Measurements from ENCODE around the gene NEK10.
"Not testable (repeated sequence)": the region's sequence is repeated elsewhere in the genome, so short reads cannot be mapped to it uniquely, and the experiment has no call there.

The NEK10 gene

DNA sequence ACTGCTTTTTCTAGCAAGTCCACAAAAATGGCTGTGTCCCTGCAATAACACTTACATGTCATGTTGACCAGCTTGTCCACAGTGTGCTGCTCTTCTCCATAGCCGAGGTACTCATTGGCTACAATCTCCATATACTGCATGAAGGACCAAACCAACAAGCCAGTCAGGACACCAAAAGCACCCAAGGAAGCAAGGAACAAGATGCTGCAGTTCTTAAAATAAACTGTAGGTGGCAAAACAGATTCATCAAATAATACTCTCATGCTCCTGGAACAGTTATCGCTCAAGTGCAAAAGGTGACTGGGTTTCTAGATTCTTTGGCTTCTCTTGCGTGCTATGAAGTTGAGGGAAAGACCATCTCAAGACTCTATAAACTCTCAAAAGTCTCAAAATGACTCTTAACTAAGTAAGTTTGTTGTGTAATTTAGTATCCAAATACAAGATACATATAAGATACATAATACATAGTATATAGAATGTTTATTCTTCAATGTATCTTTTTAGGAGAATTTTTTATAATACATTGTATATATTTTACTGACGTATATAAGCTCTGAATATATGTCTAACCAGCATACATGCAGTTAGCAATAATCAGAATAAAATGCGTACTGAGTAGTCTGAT, 57.0 kb downstream of the NEK10 start:
- DNase-seq = peak in 1 of 5 donors; percentile 55

DNA sequence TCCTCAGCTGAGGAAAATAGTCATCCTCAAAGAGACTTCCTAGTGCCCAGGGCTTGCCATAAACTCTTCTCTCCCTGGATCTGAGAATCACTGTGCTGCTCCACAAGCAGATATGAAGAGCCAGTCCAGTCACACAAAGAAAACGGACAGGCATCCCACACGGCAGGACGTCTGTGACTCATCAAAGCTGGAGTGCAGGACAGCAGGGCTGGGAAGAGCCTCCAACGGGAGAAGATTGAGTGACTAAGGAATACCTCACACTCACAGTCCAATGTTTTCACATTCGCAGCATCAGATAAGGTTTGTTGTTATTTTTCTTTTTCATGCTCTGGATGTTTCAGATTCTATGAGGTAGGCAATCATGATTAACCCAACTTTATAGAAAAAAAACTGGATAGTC, 57.8 kb downstream of the NEK10 start:
- no peak for DNase-seq

DNA sequence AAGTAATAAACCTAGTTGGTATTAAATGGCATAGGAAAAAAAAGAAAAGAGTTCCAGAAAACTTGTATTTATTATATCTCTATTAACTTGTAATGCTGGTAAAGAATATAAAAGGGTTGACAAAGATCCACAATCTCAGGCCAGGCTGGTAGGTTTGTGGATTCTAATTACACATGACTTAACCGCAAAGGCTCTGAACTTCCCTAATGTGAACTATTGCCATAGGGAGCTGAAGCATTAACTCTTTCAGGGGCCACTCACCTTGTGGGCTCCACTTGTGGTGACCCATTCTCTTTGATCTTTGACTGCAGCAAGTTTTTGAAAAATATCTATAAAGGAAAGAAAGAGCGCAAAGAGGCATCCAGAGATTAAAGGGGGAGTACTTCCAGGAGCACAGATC, 58.5 kb downstream of the NEK10 start:
- DNase-seq = no peak

DNA sequence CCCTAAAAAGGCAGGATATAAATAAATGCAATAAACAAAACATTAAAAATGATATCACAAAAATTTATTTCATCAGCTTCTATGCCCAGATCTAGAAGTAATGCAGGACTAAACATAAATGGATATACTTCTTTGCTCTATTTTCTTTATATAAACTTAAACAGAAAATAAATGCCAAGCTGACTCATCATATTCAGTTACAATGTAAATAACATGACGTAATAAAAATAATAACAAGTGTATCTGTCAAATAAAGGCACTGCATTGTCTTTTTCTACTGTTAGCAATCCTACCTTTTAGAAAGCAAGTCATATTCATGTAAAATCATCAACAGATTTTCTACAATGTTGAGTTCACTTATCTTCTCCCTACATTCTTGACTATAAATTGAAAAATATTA, 61.6 kb downstream of the NEK10 start:
- DNase-seq = no peak

DNA sequence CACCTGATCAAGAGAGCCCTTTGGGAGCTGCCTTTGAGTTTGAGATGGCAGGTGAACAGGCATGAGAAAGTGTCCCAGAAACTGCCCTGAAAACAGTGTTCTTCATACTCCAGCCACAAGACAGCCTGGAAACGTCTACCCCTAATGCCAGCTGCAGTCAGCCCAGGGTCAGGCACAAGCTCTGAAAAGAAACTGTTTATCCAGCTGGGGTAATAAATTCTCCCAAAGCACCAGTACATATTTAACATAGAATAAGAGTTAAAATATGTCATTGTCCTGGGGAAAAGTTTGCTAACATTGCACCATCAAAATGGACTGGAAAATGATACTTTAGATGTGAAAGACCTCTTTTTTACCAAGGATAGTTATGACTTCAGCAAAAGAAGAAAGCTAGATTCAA, 66.3 kb downstream of the NEK10 start:
- DNase-seq = no peak

DNA sequence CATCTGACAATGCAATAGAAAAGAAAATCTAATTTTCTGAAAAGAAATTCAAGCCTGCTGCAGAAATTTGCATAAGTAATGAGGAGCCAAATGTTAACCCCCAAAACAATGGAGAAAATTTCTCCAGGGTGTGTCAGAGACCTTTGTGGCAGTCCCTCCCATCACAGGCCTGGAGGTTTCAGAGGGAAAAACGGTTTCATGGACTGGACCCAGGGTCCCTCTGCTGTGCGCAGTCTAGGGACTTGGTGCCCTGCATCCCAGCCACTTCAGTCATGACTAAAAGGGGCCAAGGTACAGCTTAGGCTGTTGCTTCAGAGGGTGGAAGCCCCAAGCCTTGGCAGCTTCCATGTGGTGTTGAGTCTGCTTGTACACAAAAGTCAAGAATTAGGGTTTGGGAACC, 70.2 kb downstream of the NEK10 start:
- not testable (repeated sequence) for DNase-seq

DNA sequence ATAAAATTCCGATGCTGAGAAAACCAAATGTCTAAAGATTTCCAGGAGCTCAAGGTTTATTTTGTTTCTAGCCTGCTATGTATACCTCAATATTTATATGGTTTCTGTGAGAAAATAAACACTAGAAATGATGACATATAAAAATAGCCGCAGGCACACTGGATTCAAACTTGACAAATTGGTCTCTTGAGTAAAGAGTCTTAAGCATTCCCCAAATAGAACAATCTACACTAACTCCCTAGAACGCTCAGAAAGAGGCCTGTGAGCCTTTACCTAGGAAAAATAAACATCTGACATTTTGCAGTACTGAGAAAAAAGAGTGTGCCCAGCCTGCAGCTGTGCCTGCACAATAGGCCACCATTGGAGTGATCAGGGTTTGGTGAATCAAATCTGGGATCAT, 75.2 kb downstream of the NEK10 start:
- DNase-seq = no peak

DNA sequence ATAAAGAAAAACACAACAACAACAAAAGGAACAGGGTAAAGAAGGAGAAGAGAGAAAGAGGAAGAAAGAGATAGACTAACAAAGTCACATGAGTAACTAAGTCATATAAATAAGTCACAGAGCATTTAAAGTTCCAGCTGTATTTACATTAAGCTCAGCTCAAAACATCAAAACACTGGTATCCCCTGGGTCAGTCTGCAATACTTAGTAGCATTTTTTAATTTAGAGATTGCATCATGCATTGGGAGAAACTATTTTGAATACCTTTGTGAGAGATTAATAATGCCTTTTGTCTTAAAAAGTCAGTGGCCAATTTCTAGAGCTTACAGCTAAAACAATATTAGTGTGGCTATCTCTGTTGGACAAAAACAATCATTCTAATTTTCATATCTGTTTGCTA, 78.4 kb downstream of the NEK10 start:
- no peak for DNase-seq

DNA sequence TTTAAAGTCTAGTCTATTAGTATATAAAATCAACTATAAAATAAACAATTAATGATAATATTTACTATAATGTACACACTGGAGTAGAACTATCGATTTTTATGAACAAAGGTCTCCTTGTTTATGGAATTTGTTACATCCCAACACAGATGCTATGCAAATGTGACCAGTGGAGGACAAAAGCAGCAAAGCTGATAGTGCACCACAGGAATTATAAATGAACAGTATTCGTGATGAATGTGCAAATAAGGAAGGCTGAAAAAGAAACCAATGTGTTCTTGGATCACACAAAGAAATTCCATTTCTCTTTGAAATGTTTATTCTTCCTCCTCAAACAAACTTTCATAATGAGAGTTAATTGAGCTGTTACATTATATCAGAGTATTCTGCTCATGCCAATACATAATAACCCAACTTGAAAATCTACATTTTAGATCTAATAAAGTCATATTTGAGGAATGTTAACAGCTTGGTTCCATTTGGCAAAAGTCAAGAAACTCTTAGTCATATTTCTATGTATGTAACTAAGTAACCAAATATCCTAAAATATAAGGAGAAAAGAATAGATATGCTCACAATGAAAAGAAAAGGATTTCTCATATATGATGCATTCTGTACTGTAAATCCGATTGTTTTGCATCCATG, 79.3 kb downstream of the NEK10 start:
- DNase-seq = no peak

DNA sequence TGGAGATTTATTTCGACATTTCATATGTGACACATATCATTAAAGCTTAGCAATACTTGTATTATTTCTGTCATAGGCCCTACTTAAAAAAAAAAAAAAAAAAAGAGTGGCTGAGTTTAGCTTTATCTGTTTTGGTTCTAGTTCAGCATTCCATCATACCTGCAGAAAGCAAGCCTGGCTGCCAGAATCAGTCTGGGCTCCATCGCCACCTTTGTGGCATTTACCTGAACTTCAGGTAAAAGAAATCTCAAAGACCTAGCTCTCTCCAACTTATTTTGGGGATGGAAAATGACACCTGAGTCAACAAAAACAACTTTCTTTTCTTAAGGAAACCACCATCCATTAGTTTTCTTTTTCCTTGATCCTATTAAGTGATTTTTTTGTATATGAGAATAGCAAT, 82.1 kb downstream of the NEK10 start:
- no peak for DNase-seq

DNA sequence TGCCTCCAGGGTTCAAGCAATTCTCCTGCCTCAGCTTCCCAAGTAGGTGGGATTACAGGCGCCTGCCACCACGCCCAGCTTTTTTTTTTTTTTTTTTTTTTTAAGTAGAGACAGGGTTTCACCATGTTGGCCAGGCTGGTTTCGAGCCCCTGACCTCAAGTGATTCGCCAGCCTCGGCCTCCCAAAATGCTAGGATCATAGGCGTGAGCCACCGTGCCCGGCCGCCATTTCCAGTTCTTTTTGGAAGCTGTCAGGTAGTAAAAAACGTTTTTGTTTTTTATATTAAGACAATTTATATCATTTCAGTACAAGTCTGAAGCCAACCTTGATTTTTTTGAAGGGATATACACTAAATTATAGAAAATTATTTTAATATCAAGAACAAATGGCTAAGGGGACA, 82.7 kb downstream of the NEK10 start:
- DNase-seq = not testable (repeated sequence)

DNA sequence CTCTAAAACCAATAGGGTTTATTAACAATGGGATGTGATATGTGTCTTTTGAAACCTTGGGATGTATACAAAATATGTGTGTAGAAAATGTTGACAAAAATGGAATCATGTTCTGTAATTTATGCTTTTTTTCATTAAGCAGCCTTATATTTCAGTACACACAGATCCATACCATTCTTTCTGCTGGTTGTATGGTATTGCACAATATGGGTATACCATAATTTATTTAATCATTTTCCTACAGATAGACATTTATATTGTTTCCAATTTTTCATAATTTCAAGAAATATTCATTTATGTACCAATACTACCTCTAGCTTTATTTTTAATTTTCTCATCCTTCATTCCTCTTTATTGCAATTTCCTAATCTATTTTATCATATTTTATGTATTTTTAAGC, 83.5 kb downstream of the NEK10 start:
- DNase-seq = no peak

DNA sequence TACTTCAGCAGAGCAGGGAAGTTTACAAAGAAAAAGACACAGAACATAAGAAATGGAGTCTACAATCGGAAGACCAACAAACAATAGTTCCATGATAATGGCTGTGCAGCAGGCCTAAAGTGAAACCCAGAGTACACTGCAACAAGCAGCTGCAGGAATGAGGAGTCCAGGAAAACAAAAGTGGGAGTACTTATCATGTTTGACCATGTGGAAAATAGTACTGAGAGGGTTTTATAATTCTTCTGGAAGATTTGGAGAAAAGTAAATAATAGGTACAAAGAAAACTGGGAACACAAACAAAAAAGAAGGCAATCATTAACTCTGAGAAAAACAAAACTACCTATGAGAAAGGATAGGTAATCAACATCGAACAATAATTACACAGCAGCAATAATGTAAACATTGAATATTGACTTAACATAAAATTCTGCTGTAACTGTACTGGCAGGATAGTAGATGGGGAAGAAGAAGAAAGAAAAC, 87.5 kb downstream of the NEK10 start:
- DNase-seq = no peak

DNA sequence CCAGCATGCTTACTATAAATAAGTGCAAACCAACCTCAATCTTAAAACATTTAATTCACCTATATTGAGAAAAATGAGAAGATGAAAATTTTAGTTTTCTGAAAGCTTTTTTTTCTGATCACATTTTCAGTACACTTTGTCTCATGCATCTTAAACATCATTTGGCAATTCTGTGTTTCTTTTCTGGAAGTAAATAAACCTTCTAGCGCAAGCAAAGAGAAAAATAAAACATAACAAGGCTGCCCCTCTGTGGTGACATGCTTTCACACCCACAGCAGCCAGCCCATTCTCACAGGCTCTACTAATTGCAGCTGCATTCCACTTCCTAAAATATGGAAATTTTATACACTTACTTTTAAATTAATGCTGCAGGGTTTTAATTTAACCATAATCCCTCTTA, 90.1 kb downstream of the NEK10 start:
- no peak for DNase-seq

DNA sequence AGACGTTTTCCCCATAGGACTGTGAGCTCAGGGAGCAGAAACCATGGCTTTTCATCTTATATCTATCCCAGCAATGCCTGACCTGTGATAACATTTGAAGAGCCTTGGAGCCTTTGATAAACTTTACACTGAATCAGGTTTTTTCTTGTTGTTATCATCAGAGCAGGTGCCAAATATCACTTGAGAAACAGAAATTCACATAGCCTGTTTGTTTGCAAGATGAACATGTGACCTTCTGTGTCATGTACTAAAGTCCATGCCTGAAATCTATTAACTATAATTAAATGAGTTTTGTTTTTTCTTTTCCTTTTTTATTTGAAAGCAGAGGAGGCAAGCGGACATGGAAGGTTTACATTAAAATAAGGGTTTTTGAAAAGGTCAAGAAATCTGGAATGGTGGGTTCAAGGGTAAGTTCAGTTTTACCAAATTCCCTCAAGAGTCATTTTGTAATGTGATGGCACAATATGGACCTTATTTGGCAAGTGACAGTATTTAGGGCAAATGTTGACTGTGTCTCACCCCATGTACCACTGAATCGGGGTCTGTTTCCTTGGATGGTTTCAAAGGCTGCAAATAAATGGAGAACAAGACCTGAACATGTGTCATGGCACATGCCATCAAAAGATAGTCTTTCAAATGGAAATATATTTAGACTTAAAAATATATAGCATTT, 90.7 kb downstream of the NEK10 start:
- no peak for DNase-seq

DNA sequence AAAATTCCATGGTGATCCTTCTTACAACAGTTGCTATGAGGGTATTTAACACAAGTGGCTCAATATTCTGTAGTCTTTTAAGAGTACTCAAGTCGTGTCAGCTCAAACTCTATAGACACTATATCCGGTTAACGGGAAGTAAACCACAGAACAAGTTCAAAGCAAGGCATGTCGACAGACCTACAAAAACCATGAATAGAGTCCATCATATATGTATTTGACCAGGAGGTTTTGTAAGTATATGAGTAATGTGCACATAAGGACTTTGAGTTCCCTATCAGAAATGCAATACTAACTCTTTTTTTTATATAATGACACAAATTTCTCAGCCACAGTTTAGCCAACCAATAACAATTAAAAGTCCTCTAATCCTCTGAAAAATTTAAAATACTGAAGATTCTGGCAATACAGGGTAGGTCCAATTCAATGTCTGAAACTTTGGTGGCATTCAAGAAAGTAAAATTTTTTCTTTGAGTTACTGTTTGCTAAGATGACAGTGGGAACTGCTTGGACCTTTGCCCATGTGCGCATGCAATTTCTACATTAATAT, 93.7 kb downstream of the NEK10 start:
- DNase-seq = no peak

DNA sequence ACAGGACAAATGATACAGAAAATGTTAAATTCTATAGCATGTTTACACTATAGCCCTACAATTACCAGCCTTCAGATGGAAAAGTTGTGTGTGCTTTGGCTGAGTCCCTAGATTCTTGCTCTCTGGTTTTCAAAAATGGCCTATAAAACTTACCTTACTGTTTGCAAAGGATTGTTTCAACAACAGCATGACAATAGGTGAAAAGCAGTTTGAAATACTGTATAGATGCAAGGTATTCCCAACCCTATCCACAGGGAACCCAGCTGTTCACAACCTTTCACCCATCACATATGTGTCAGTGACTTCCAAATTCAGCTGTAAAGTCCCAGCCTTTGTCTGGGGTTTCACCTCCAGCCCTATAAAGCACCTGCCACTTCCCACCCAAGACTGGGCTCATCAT, 97.3 kb downstream of the NEK10 start:
- DNase-seq = no peak

DNA sequence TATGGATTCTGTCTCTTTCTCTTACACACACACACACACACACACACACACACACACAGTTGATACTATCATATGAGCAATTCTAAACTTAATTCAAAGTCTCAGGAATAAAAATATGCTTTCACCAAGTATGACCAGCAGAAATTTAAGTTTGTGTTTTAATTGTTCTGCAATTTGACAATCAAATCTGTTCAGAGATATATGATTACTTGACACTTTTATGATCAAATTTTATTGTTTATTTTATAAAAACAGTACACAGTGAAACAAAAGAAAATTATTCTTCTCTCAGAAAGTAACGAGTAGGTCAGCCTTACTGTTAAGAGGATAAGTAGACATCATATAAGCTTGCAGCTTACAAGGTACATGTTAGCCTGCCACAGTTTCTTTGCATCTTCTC, 114.3 kb downstream of the NEK10 start:
- no peak for DNase-seq

DNA sequence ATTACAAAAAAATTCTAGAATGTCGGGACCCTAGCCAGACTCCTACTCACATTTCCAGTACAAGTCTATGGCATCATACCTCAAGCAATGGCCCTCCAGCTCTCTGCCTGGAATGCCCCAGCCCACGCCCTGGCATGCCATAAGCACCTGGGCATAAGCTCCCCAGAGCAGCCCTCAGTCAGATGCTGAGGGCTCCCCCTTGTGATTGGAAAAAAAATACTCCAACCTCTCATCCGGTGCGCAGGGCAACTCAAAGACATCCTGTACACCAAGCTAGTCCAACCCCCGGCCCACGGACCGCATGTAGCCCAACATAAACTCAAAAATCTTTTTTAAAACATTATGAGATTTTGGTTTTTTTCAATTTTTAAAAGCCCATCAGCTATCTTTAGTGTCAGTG, 115.4 kb downstream of the NEK10 start:
- DNase-seq = peak in 1 of 5 donors; percentile 35

DNA sequence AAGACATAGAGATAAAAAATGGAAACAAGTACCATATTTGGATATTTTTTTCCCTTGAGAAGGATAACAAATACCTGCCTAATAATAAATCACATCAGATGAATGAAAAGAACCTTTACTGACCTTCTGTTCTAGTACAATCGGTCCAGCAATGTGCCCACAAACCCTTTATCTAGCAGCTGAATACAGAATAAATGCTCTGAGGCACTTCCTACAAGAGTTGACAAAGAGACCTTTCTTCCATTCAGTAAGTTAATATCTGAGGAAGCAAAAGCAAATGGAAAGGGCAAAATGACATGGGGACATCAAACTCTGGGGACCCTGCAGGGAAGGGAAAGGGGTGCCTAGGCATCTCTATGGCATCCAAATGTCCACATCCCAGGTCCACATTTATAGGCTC, 115.8 kb downstream of the NEK10 start:
- no peak for DNase-seq

DNA sequence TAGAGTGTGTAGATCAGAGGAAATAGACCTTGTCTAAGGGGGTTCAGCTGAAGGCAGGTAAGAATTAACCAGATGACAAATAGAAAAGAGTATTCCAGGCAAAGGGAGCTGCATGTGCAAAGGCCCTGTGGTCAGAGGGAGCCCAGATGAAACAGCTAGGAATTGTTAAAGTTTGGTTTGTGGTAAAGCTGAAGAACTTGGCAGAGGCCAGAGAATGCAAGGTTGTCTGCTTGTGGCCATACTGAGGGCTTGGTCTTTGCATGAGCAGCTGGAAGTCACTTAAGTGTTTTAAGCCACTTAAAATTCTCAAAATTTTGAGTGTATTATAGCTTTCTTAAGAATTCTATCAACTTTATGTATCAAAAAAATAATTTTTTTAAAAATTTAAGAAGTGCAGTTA, 116.5 kb downstream of the NEK10 start:
- no peak for DNase-seq

DNA sequence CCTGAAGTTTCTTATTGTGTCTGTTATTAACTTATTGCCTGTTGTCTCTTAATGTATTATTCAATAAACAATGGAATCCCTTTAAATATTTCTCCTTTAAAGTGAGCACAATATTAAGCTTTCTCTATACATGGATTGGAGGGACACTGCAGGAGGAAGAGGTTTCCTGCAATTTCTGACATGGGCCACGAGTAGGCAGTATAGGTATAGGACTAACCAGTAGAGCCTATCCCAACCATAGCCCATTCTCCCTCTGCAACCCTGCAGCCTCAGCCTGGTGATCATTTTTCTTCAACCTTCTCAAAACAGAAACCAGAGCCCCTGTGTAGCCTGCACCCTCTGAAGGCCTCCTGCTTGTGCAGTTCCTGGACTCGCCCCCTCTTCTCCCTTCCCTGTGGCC, 124.8 kb downstream of the NEK10 start:
- no peak for DNase-seq

DNA sequence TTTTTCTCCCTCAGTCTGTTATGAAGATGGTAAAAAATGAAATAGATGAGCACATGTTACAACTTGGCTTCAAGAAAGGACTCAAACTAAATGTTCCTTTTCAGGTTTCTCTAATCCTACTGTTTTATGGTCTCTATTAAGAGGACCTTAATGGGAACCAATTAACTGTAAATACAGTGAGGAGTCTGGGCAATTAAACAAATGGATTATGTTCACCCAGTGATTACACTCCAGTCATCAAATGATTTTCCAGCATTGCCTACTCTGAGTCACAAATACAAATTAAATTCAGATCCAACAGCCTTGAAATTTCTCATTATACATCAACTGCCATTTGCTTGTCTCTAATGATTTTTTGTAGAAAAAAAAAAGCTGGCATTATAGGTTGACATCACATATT, 129.2 kb downstream of the NEK10 start:
- no peak for DNase-seq

DNA sequence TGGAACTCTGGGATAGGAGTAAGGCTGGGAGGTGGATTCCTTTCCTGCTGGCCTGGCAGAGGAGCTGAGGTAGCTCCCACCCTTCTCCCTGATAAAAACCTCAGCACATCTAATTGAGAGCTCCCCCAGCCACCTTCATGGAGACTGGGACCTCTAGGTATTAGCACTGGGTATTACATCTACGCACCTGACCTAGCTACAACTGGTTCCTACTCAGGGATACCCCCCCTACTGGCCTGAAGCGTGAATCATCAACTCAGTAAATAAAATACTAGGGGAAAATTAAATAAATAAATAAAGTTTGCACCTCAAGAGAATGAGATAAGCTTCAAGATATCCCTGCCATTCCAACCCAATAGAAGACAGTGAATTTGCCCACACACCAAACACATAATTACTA, 140.4 kb downstream of the NEK10 start:
- no peak for DNase-seq

Measured in T-helper 1 cell (primary cell).